HCT116 (cell line): ENCODE results near the gene INSIG2. TPM values are rescaled to one million over a fixed set of nuclear protein-coding genes. Genes with fewer than 3 reads are reported as not detected.

Experiments
- ATAC-seq: fragments of 200-7000 bp; cut with Tn5 transposase; 2 replicates; pipeline ENCODE4 v1.9.1; 2020; ENCODE audit warnings: mild to moderate bottlenecking, moderate library complexity
- BruUV-seq: library from RNA; stranded (reverse); fragments of 400-500 nt; replicated peaks from 2 replicates; lab custom pipeline; 2021; lab: Mats Ljungman, UMichigan
- CTCF ChIA-PET: fragments of 300-600 bp; sonication (Branson Sonifier 250); formaldehyde crosslinking; loops from one replicate; lab custom pipeline; 2021; ENCODE audit warnings: antibody characterized with exemption; lab: Charles Lee
- POLR2A ChIA-PET: fragments of 300-600, 350-600 bp; sonication (Branson Sonifier 250); formaldehyde crosslinking; loops from one replicate; lab custom pipeline; 2021; ENCODE audit warnings: antibody characterized with exemption; lab: Charles Lee
- RAD21 ChIA-PET, 2 experiments: fragments of 300-600 bp; sonication (Branson Sonifier 250); formaldehyde crosslinking; loops; one replicate each; lab custom pipeline; 2023; ENCODE audit warnings: low total read pairs in 2 of 2; ENCODE audit not compliant: uncharacterized antibody in 2 of 2, unreplicated experiment in 2 of 2, low non-redundant PET in 1 of 2; lab: Charles Lee
- DNase-seq: peaks from one replicate; pipeline ENCODE4 v3.0.0-alpha.2; 2010; ENCODE audit warnings: low read depth, low spot score
- H2AFZ ChIP-seq: fragments of 200-600 bp; shearing (Covaris generic), sonication (generic); 2 replicates; pipeline ENCODE4 v1.6.1; 2017; ENCODE audit warnings: low read depth, mixed run types, mixed read lengths, antibody characterized with exemption, low read length; ENCODE audit not compliant: poor library complexity, severe bottlenecking
- H3K27ac ChIP-seq: 2 replicates; pipeline ENCODE4 v1.5.1; 2012; ENCODE audit warnings: low read depth, low read length
- H3K27me3 ChIP-seq: fragments of 200-600 bp; sonication (generic); 2 replicates; pipeline ENCODE4 v1.6.1; 2016; ENCODE audit warnings: mixed run types, low read length, mixed read lengths; ENCODE audit not compliant: insufficient read depth
- H3K36me3 ChIP-seq, 2 experiments: fragments of 200-500 bp in 1 of 2; fragments of 200-600 bp in 1 of 2; sonication (Bioruptor generic) in 1 of 2; sonication (generic) in 1 of 2; 2 replicates each; pipeline versions ENCODE4 v1.5.1 to v1.6.1; 2014 to 2016; ENCODE audit warnings: low read length in 2 of 2, inconsistent platforms in 1 of 2, mixed read lengths in 1 of 2, mixed run types in 1 of 2; ENCODE audit not compliant: insufficient read depth in 2 of 2, control insufficient read depth in 1 of 2
- H3K4me1 ChIP-seq, 2 experiments: fragments of 200-600 bp in 1 of 2; sonication (generic) in 1 of 2; 2 replicates each; pipeline versions ENCODE4 v1.5.1 to v1.6.1; 2012 to 2017; ENCODE audit warnings: low read length in 2 of 2, inconsistent platforms in 1 of 2, mild to moderate bottlenecking in 1 of 2, mixed read lengths in 1 of 2, mixed run types in 1 of 2, moderate library complexity in 1 of 2; ENCODE audit not compliant: insufficient read depth in 2 of 2, control insufficient read depth in 1 of 2
- H3K4me2 ChIP-seq: fragments of 200-600 bp; sonication (generic); 2 replicates; pipeline ENCODE4 v1.6.1; 2017; ENCODE audit warnings: mixed run types, low read length, mixed read lengths
- H3K4me3 ChIP-seq, 2 experiments: fragments of 200-600 bp in 1 of 2; sonication (generic) in 1 of 2; replicated peaks in 1 of 2; 2 replicates each; pipeline ENCODE4 v1.5.1; 2011 to 2016; ENCODE audit warnings: low read length in 2 of 2, control low read depth in 1 of 2, low read depth in 1 of 2, mild to moderate bottlenecking in 1 of 2, mixed read lengths in 1 of 2, mixed run types in 1 of 2
- H3K79me2 ChIP-seq: fragments of 200-600 bp; sonication (generic); 2 replicates; pipeline ENCODE4 v1.6.1; 2017; ENCODE audit warnings: mild to moderate bottlenecking, mixed run types, low read length, moderate library complexity, mixed read lengths; ENCODE audit not compliant: insufficient read depth
- H3K9ac ChIP-seq: fragments of 200-600 bp; sonication (generic); 2 replicates; pipeline ENCODE4 v1.6.1; 2016; ENCODE audit warnings: low read length, mixed read lengths
- H3K9me2 ChIP-seq: fragments of 200-600 bp; sonication (generic), shearing (Covaris generic); 2 replicates; pipeline ENCODE4 v1.6.1; 2017; ENCODE audit warnings: mixed run types, mild to moderate bottlenecking, moderate library complexity; ENCODE audit not compliant: insufficient read depth
- H3K9me3 ChIP-seq, 2 experiments: fragments of 200-500 bp in 1 of 2; fragments of 200-600 bp in 1 of 2; sonication (Bioruptor generic) in 1 of 2; sonication (generic) in 1 of 2; 2 replicates each; pipeline ENCODE4 v1.6.1; 2014 to 2017; ENCODE audit warnings: low read length in 2 of 2, mixed read lengths in 2 of 2, inconsistent platforms in 1 of 2, low read depth in 1 of 2, mild to moderate bottlenecking in 1 of 2, mixed run types in 1 of 2, moderate library complexity in 1 of 2; ENCODE audit not compliant: control insufficient read depth in 1 of 2, insufficient read depth in 1 of 2
- H4K20me1 ChIP-seq: fragments of 200-600 bp; sonication (generic), shearing (Covaris generic); 2 replicates; pipeline ENCODE4 v1.6.1; 2017; ENCODE audit warnings: mixed run types, mild to moderate bottlenecking, moderate library complexity; ENCODE audit not compliant: insufficient read depth
- ELF1 ChIP-seq: IDR thresholded peaks from 2 replicates; pipeline ENCODE4 v1.6.1; 2012; ENCODE audit warnings: low read depth, borderline replicate concordance
- EZH2 ChIP-seq: fragments of 200-600 bp; sonication (generic); IDR thresholded peaks from 2 replicates; pipeline ENCODE4 v1.6.1; 2017; ENCODE audit warnings: antibody characterized with exemption, mixed run types
- JUND ChIP-seq: IDR thresholded peaks from 2 replicates; pipeline ENCODE4 v1.6.1; 2012
- POLR2AphosphoS5 ChIP-seq: IDR thresholded peaks from 2 replicates; pipeline ENCODE4 v1.6.1; 2011; ENCODE audit warnings: mild to moderate bottlenecking, low read depth, low read length, moderate library complexity
- REST ChIP-seq: IDR thresholded peaks from 2 replicates; pipeline ENCODE4 v1.6.1; 2012; ENCODE audit warnings: low read depth
- SIN3A ChIP-seq: IDR thresholded peaks from 2 replicates; pipeline ENCODE4 v1.6.1; 2012; ENCODE audit warnings: low read depth
- SP1 ChIP-seq: IDR thresholded peaks from 2 replicates; pipeline ENCODE4 v1.6.1; 2012; ENCODE audit warnings: low read depth
- TCF7L2 ChIP-seq: IDR thresholded peaks from 2 replicates; pipeline ENCODE4 v1.7.0; 2011; ENCODE audit warnings: borderline replicate concordance, inconsistent platforms; ENCODE audit not compliant: insufficient read depth, insufficient read length; ENCODE audit errors: extremely low read depth
- YY1 ChIP-seq: IDR thresholded peaks from 2 replicates; pipeline ENCODE4 v1.6.1; 2011; ENCODE audit warnings: low read length, low read depth, moderate library complexity, mild to moderate bottlenecking; ENCODE audit not compliant: insufficient replicate concordance; ENCODE audit errors: extremely low read depth
- ZFX ChIP-seq: fragments of 450-650 bp; IDR thresholded peaks from 2 replicates; pipeline ENCODE4 v1.6.1; 2017
- ZNF274 ChIP-seq: fragments of 200-500 bp; sonication (Bioruptor generic); IDR thresholded peaks from 2 replicates; pipeline ENCODE4 v1.6.1; 2014; ENCODE audit warnings: mild to moderate bottlenecking, low read depth, low read length, inconsistent platforms
- intact Hi-C: fragments of 100-400 bp; cut with micrococcal nuclease; formaldehyde crosslinking; loops from 2 replicates; pipeline ENCODE4 v1.10.0; 2022
- total RNA-seq: library from RNA; stranded (reverse); gene quantifications from one replicate; pipeline ENCODE4 v1.2.1, GENCODE V29; 2021; ENCODE audit not compliant: unreplicated experiment
- TF ChIP-seq, protein P1 (sequence below): IDR thresholded peaks from 2 replicates; pipeline ENCODE4 v1.6.1; 2012
- TF ChIP-seq, protein P2 (sequence below): IDR thresholded peaks from 2 replicates; pipeline ENCODE4 v1.6.1; 2012
- TF ChIP-seq, protein P3 (sequence below), 3 experiments: fragments of 200-600 bp in 1 of 3; sonication (generic) in 1 of 3; IDR thresholded peaks in 2 of 3; conservative IDR thresholded peaks in 1 of 3; 2 replicates each; pipeline ENCODE4 v1.5.1; 2012 to 2017; ENCODE audit warnings: low read depth in 2 of 3, low read length in 2 of 3, antibody characterized with exemption in 1 of 3, borderline replicate concordance in 1 of 3, control low read depth in 1 of 3, mild to moderate bottlenecking in 1 of 3, mixed read lengths in 1 of 3, mixed run types in 1 of 3, moderate library complexity in 1 of 3; ENCODE audit not compliant: insufficient read depth in 1 of 3

The INSIG2 gene
- total RNA-seq, 1 experiment from 2014 or later, result 21.8 TPM

DNA sequence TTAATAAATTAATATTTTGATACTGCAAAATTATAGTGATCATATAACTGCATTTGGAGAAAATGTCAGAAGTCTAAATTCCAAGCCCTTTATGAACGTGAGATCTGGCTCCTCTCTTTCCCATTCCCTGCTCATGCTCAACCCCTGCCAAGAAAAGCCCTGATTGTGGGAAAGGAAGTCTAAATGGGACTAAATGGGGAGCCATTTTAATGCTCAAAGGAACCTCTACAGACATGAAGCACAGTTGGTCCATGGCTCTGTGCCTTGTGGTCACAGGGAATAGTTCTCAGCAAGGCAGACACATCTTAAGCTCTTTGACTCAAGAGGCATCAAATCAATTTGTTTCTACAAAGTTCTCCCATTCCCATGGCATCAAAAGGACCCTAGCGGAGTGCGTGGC is 29.3 kb upstream of the INSIG2 start:
- DNase-seq, result no peak
- ChIA-PET CTCF (interaction anchor here (0.8 kb wide), 1 partner anchor 12 kb away, joined by 3 read pairs; no protein-coding TSS in a partner anchor), RAD21 (no interaction called here)

More for the DNA sequence above, 29.3 kb upstream of the INSIG2 start:
- Histone ChIP-seq H2AFZ (no peak overlapping the region), H3K27me3 (no peaks in the 10 kb centered on the region), H3K9me2 (no peaks in the 10 kb centered on the region), H3K4me1 (no peaks in the 10 kb centered on the region), H4K20me1 (no peaks in the 10 kb centered on the region), H3K36me3 (no peaks in the 10 kb centered on the region), H3K27ac (no peak overlapping the region), H3K4me3 (no peak overlapping the region), H3K9ac (no peak overlapping the region), H3K9me3 (no peaks in the 10 kb centered on the region), H3K79me2 (no peaks in the 10 kb centered on the region), H3K4me2 (no peak overlapping the region)
- TF ChIP-seq SIN3A, result no peak
- TF ChIP-seq ZFX, result no peak
- TF ChIP-seq SP1, result no peak
- TF ChIP-seq ELF1, result no peak
- TF ChIP-seq, protein P1, sequence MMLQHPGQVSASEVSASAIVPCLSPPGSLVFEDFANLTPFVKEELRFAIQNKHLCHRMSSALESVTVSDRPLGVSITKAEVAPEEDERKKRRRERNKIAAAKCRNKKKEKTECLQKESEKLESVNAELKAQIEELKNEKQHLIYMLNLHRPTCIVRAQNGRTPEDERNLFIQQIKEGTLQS, result no peak
- no peak for TF ChIP-seq TCF7L2
- no peak for TF ChIP-seq REST
- TF ChIP-seq YY1, result no peak
- TF ChIP-seq POLR2AphosphoS5, result no peak
- TF ChIP-seq ZNF274, result no peak
- TF ChIP-seq, protein P2, sequence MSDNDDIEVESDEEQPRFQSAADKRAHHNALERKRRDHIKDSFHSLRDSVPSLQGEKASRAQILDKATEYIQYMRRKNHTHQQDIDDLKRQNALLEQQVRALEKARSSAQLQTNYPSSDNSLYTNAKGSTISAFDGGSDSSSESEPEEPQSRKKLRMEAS, result no peak
- TF ChIP-seq JUND, result no peak
- TF ChIP-seq EZH2, result no peak
- TF ChIP-seq, protein P3, sequence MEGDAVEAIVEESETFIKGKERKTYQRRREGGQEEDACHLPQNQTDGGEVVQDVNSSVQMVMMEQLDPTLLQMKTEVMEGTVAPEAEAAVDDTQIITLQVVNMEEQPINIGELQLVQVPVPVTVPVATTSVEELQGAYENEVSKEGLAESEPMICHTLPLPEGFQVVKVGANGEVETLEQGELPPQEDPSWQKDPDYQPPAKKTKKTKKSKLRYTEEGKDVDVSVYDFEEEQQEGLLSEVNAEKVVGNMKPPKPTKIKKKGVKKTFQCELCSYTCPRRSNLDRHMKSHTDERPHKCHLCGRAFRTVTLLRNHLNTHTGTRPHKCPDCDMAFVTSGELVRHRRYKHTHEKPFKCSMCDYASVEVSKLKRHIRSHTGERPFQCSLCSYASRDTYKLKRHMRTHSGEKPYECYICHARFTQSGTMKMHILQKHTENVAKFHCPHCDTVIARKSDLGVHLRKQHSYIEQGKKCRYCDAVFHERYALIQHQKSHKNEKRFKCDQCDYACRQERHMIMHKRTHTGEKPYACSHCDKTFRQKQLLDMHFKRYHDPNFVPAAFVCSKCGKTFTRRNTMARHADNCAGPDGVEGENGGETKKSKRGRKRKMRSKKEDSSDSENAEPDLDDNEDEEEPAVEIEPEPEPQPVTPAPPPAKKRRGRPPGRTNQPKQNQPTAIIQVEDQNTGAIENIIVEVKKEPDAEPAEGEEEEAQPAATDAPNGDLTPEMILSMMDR (IDR thresholded peaks at IDR 0.05 in 2 of 3, conservative IDR thresholded peaks at IDR 0.05 in 1 of 3; ENCODE audit: borderline replicate concordance in 1 of 3, insufficient read depth in 1 of 3, low read depth in 2 of 3, low read length in 2 of 3), result no peak
- intact Hi-C loops, result no loop called here
- POLR2A ChIA-PET, result no interaction called here
- no peak for ATAC-seq
- no TSS peak for BruUV-seq
